CD4-positive, alpha-beta T cell treated with Interleukin-17A for 4 hours (primary cell): ENCODE measurements around the gene ARL8A.
"Not testable (repeated sequence)": the region's sequence is repeated elsewhere in the genome, so short reads cannot be mapped to it uniquely, and the experiment has no call there.

ENCODE experiments used
- DNase-seq: peaks from one replicate; pipeline ENCODE4 v3.0.0-alpha.2; 2020; ENCODE audit warnings: mixed read lengths

Gene ARL8A

DNA sequence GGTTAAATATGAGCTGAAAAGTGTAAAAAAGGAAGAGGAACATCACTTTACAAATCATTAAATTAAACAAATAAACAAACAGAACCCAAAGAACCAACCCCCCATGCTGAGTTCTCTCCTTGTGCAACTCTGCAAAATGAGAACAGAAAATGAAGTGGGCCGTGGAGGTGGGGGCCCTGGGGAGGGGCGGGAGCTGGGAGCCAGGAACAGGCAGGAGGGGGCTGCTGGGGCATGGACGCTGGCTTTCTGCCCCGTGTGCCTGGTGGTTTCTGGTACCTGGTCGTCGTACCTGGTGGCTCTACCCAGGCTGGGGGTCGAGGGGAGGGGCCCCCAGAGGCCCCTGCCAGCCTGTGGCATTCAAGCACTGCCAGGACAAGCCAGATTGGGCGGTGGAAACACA lies 11.0 kb downstream of the ARL8A start:
- DNase-seq, result no peak

DNA sequence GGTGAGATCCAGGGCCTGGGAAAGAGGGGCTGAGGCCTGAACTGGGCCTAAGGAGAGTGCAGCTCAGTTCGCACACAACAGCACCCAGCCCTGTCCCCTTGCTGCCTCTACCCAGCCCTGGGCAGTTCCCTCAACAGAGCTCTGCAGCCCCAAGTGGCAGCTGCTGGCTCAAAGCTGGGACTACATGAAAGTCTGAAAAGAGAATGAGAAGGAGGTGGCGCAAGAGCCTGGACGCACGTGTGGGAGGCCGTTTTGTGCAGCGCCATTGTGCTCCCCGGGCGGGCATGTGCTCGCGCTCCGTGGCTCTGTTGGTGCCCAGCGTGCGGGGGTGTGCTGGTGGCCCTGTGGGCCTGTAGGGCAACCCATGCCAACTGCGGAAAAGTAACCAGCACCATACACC lies 11.5 kb downstream of the ARL8A start:
- no peak for DNase-seq

DNA sequence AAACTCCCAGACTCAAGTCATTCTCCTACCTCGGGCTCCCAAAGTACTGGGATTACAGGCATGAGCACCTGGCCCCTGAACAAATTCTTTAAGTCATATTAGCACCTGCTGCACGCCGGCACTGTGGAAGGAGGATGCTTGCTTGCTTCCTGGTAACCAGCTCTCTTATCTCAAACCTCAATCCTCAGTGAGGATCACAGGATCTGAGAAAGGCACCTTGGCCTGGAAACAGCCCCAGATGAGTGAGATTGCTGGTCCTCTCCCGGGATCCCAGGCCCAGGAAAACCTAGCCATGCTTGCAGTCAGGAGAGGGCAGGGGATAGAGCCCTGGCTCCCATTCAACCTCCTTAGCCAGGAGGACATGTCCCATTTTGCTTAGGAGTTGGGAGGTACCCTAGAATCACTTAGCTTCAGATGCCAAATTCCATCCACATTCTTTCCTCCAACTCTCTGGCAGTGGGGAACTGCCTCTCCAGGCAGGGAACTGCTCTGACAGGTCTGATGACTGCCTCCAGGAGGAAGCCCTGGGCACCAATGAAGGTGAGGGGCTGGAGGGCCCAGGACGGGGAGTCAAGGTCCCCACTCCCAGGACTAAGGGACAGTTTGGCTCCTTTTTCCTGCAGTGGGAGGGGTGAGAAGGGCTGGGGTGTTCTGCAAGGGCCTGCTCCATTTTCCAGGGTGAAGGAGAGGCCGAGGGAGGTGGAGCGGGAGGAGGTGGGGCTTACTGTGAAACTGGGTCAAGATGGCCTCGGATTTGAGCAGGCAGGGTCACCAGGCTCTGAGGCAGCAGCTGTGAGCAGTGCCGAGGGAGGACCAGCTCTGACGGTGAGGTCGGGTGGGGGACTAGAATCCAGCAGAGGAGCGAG lies 12.3 kb downstream of the ARL8A start:
- no peak for DNase-seq

DNA sequence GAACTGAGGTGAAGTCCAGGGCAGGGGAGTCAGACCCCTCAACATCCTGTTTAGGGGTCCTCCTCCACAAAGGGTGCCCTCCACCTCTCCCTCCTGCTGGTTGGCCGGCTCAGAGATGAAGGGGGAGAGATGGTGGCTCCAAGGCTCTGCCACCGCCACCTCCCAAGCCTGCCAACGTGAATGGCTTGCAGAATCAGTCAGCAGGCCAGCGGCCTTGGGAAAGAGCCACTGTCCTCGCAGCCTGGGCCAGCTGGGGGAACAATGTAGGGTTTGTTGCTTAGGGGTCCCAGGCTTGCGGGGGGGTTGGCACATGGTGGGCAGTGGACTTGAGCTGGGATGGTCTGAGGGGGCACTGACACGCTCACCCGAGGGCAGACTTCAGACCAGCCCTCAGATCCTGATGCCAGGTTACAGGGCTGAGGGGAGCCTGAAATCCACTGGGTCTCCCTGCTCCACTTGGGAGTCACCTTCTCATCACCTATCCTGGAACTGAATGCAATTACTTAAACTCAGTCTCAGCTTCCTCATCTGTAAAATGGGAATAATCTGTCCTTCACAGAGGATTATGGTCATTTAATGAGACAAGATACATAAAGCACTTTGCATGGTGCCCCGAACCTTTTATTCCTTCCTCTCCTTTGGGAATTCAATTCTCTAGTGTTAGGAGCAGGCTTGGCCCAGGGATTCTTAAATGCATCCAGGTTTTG lies 13.6 kb downstream of the ARL8A start:
- DNase-seq, result no peak

DNA sequence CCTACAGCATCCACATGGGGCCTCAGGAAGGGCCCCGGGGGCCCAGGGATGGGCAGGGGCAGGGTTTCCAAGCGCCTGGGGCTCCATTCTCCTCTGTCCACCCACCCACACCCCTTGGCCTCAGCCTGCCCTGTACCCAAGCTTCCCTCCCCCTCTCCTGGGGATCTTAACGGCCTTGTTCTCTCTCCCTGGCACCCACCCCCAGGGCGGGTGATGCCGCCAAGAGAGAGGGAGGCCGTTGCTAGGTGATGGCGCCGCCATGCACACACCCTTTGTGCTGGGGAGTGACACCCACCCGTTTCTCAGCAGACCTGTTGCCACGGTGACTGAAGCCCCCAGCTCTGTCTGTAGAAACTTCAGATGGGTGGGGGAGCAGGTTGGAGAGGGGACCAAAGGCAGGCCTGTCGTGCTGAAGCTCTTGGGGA lies 14.2 kb downstream of the ARL8A start:
- DNase-seq, result no peak

DNA sequence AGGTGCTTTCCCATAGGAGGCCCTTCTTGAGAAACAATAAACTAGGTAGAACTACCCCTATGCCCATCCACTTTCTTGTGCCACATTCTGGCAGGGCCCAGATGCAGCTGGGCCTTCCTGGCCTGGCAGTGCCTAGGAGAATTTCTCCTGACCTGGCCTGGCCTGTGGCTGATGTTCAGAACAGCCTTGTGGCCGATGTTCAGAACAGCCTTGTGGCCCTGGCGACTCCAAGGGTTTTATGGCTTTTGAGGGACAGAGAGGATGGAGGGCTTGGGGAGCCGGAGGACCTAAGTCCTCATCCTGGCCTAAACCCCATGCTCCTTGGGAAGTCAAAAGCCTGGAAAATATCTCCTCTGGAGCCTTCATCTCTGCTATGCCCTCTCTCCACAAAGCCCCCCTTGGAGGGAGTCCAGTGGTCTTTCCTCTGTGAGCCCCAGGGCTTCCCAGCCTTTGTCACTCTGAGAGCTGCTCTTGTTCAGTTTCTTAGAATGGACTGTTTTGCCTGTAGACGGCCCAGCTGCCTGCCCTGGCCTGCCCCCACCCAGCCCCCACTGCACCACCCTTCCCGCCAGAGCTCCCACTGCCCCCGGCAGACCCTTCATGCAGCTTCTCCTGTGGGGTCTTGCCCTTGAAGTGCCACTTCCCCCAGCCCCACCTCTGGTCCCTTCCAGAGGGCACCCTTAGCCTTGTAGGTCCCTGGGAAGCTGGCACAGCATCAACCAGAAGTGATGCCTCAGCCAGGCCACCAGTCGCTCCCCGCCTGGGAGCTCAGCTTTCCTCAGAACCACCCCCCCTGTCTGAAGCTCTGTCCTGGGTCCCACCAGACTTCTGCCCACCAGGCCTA lies 14.9 kb downstream of the ARL8A start:
- no peak for DNase-seq

DNA sequence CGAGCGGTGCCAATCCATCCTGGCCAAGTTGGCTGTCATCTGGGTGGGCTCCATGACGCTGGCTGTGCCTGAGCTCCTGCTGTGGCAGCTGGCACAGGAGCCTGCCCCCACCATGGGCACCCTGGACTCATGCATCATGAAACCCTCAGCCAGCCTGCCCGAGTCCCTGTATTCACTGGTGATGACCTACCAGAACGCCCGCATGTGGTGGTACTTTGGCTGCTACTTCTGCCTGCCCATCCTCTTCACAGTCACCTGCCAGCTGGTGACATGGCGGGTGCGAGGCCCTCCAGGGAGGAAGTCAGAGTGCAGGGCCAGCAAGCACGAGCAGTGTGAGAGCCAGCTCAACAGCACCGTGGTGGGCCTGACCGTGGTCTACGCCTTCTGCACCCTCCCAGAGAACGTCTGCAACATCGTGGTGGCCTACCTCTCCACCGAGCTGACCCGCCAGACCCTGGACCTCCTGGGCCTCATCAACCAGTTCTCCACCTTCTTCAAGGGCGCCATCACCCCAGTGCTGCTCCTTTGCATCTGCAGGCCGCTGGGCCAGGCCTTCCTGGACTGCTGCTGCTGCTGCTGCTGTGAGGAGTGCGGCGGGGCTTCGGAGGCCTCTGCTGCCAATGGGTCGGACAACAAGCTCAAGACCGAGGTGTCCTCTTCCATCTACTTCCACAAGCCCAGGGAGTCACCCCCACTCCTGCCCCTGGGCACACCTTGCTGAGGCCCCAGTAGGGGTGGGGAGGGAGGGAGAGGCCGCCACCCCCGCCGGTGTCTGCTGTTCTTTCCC lies 16.5 kb downstream of the ARL8A start:
- no peak for DNase-seq

DNA sequence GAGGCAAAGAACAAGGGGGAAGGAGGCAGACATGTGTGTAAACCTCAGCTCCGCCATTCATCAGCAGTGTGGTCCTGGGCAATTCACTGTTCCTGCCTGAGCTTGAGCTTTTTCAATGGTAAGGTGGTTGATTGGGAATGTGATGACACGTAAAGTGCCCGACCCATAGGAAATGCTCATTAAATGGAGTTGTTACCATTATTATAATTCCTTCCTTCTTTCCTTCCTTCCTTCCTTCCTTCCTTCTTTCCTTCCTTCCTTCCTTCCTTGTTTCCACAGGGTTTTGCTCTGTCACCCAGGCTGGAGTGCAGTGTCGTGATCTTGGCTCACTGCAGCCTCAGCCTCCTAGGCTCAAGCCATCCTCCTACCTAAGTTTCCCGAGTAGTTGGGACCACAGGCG lies 17.5 kb downstream of the ARL8A start:
- no peak for DNase-seq

DNA sequence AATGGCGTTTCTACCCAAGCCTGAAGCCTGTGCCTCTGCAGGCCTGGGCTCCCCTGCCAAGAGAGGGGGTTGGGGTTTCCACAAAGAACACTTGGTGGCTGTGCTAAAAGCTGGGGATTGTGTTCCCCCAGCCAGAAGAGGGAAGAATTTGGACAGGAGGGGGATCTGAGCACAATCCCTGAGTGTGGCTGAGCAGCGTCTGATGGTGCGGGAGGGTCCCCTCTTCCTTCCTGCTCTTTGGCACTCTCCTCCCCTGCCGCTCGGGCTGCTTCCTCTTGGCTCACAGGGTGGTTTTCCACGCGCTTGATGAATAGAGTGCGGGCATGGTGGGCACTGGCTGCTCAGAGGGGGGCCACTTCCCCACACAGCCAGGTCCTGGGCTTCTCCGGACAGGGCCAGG lies 18.1 kb downstream of the ARL8A start:
- no peak for DNase-seq

DNA sequence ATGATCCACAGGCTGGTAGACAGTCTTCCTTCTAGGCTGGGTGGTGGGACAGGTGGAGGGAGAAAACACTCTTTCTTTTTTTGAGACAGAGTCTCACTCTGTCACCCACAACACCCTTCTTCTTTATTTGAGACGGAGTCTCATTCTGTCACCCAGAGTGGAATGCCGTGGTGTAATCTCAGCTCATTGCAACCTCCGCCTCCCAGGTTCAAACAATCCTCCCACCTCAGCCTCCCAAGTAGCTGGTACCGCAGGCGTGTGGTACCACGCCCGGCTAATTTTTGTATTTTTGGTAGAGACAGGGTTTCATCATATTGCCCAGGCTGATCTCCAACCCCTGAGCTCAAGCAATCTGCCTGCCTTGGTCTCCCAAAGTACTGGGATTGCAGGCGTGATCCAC lies 18.9 kb downstream of the ARL8A start:
- DNase-seq, result no peak

DNA sequence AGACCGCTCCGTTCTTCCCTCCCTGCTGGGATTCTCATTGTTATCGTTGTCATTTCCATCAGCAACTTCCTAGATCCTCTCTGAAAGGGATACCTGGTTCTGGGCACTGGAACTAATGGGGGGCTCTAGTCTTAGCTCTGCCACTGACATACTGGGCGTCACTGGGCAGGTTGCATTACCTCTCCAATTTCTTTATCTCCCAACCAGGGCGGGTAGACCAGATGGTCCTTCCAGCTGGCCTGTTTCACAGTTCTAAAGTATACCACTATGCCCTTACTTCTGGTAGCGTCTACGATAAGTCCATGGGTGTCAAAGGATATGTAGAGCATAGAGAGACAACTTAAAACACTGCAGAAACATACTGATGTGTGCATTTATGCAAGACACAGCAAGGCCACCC lies 20.4 kb downstream of the ARL8A start:
- DNase-seq, result no peak

DNA sequence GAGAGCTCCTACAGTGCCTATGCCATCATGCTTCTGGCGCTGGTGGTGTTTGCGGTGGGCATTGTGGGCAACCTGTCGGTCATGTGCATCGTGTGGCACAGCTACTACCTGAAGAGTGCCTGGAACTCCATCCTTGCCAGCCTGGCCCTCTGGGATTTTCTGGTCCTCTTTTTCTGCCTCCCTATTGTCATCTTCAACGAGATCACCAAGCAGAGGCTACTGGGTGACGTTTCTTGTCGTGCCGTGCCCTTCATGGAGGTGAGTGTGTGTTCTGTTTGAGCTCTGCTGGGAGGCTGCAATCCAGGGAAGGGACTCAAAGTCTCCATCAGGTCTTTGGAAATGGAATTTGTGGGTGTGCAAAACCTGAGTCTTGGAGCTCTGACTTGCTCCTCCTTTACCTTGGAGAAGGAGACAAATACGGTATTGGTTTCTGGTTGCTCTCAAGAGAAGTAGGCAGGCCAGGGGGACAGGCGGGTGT lies 21.2 kb downstream of the ARL8A start:
- no peak for DNase-seq

DNA sequence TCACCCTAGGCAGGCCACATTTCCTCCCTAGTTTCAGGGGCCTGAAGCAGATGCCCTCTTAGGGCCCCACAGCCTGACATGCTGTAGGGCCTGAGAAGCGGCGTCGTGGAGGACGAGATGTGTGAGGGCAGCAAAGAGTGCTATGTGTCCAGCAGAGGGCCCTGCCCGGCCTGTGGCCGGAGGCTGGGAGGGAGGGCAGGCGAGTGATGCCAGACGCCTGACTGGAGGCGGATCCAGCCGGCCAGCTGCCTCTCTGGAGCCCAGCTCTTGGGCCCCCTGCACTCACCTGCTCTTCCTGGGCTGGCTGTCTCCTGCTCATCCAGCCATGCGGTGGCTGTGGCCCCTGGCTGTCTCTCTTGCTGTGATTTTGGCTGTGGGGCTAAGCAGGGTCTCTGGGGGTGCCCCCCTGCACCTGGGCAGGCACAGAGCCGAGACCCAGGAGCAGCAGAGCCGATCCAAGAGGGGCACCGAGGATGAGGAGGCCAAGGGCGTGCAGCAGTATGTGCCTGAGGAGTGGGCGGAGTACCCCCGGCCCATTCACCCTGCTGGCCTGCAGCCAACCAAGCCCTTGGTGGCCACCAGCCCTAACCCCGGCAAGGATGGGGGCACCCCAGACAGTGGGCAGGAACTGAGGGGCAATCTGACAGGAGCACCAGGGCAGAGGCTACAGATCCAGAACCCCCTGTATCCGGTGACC lies 21.8 kb downstream of the ARL8A start, which contains the start of gene GPR37L1:
GPR37L1 (plus strand) TSS at position 279 of the 697 bp plus-strand sequence; CDS start at position 326, 47 bp downstream.
- no peak for DNase-seq

DNA sequence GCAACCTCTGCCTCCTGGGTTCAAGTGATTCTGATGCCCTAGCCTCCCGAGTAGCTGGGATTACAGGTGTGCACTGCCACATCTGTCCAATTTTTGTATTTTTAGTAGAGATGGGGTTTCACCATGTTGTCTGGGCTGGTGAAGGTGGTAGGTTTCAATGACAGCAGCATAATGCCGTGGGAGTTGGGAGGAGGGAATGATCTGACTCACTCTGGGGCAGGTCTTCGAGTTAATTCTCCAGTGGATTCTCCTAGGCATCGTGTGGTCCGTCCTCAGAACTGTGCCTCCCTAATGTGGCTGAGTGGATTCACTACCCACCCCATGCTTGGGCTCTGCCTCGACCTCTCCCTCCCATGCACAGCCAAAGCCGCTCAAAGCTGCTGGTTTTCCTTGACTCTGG lies 23.5 kb downstream of the ARL8A start:
- DNase-seq, result no peak

DNA sequence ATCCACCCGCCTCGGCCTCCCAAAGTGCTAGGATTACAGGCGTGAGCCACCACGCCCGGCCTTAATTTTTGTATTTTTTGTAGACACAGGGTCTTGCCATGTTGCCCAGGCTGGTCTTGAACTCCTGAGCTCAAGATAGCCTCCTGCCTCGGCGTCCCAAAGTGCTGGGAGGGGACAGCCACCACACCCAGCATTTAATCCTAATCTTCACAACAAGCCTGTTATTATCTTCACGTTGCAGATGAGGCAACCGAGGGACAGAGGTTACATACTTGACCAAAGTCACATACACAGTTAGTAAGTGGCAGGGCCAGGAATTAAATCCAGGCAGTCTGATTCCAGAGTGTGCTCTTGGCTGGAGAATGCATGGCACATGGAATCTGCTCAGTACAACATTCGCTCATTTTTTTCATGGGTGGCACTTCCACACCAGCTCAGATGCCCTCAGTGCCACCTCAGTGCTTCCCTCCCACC lies 26.6 kb downstream of the ARL8A start:
- no peak for DNase-seq

DNA sequence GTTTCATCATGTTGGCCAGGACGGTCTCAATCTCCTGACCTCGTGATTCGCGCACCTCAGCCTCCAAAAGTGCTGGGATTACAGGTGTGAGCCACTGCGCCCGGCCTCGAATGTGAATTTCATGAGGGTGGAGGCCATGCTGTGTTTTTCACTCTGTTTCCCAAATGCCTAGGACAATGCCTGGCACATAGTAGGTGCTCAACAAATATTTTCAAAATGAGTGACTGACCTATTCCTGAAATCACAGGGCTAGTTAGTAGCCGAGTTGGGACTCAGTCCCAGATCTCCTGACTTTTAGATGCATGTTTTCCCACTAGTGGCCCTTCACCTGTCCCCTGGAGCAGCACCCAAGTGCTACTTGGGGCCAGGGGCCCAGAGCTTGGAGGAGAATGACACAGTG lies 28.2 kb downstream of the ARL8A start:
- DNase-seq, result no peak

DNA sequence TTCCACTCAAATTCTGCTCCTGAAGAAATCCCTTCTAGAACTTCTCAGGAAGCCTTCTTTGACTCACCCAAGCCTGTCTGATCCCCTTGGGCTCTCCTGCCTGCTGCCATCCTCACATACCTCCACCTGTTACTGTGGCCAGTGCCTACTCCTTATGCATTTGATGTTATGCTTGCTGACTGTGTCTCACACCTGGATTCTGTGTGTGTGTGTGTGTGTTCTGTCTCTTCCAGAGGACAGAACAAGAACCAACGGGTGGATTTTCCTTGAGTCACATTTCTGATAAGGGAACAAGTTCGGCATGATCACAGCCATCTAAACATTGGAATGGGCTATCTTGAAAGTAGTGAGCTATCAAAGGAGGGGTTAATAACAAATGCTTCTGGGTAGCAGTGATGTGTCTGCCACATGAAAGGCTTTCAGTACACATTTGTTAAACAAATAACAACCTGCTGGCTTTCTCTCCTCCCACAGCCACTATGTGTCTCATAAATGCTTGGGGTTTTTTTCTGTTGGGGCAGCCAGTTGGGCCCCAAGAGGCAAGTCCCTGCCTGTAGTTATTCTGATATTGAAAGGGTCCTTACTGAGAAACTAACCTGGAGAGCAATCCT lies 30.7 kb downstream of the ARL8A start:
- no peak for DNase-seq

DNA sequence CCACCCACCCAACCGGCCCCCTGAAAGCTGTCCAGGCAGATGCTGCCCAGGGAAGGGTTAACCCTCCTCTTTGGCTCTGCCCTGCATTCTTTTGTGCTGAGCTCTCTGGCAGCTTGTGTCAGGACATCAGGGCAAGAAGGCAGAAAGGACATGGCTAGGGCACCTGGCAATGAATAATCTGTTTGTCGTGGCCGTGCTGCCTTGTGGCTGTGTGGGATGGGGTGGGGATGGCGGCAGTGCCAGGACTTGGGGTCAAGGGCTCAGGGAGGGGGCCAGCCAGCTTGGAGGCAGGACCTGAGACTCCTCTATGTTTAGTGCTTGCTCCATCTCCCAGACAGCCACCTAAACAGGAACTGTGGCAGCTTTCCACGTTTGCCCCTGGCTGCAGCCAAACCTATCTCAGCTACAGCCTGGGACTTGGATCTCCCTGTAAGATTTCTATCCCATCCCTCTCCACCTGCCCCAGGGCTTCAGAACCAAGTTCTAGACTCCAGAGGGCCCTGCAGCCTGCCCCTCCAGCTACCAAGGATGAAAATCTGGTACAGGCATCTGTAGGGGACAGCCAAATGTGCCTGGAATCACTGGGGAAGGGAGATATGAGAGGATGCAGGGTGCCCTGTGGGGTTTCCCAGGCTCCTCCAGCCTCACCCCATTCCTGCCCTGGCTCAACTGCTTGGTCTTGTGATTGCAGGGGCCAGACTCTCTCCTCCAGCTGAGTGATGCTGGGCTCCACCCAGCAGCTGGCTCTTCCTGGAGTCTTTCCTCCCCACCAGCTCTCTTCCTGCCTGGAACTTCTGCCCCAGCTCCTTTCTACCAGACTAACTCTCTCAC lies 31.5 kb downstream of the ARL8A start:
- no peak for DNase-seq

DNA sequence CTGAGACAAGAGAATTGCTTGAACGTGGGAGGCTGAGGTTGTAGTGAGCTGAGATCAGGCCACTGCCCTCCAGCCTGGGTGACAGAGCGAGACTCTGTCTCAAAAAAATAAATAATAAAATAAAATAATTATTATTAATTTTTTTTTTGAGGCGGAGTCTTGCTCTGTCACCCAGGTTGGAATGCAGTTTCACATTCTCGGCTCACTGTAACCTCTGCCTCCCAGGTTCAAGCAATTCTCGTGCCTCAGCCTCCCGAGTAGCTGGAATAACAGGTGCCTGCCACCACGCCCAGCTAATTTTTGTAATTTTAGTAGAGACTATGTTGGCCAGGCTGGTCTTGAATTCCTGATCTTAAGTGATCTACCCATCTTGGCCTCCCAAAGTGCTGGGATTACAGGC lies 32.9 kb downstream of the ARL8A start:
- not testable (repeated sequence) for DNase-seq

DNA sequence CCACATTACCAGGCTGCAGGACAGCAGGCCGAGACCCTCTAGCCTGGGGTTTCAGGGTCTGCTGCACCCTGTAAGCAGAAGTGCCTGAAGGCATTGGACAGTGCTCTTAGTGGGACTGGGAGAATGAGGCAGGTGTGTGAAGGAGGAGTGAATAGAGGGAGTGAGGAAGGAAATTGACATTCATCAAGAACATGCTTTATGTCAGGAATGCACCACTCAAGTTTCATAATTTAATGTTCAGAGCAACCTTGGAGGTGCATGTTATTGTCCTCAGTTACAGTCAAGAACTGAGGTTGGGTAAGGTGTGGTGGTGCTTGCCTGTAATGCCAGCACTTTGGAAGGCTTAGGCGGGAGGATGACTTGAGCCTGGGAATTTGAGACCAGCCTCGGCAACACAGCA lies 33.6 kb downstream of the ARL8A start:
- DNase-seq, result no peak
